NCI-H526 treated with DMSO at 0.1 percent for 48 hours (cell line): ENCODE data around the gene ACSM2B.
"Not testable (repeated sequence)": the region's sequence is repeated elsewhere in the genome, so short reads cannot be mapped to it uniquely, and the experiment has no call there.

ENCODE experiments used
- DNase-seq: peaks from one replicate; lab custom pipeline; 2025; lab: John Stamatoyannopoulos, UW

Gene ACSM2B

DNA sequence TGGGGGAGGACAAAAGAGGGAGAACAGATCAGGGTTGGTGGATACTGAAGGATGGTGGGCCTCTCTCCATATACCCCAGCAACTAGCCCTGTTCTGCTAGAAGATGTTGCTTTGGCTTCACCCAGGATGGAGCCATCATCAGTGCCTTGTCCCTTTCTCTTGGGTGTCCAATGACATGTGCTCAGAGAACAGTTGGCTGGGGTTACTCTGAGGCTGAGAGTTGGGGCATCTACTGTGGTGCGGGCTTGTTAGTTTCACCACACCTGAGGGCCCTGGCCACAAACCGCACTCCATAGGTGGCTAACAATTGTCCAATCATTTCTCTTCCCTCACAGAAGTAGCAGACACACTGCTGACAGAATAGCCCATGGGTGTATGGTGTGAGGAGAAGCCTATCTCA, 18.9 kb upstream of the ACSM2B start:
- DNase-seq, result not testable (repeated sequence)

DNA sequence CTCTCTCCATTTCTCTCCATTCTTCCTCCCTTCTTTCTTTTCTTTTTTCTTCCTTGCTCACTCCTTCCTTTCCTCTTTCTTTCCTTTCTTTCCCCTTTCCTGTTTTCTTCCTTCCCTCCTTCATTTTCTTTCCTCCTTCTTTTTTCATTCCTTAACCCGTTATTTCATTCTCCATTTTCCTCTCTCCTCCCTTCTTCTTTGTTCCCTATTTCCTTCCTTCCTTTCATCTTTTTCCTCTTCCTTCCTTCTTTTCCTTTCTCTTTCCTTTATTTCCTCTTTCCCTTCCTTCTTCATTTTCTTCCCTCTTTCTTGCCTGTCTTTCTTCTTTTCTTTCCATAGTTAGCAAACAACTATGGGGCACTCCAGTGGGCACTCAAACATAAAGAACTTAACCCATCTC, 16.6 kb upstream of the ACSM2B start:
- DNase-seq, result not testable (repeated sequence)

DNA sequence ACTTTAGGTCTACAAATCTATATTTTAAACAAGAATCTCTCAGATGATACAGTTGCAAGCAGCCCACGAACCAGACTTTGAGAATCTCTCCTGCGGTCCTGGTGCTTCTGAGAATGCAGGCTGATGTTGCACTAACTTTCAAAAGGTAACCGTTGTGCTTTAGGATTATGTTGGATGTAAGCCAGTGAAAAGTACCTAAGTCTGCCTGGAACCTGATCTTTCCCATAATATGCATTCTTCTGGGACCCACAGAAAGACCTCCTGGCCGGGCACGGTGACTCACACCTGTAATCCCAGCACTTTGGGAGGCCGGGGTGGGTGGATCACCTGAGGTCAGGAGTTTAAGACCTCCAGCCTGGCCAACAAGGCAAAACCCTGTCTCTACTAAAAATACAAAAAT, 13.3 kb upstream of the ACSM2B start:
- DNase-seq, result not testable (repeated sequence)

DNA sequence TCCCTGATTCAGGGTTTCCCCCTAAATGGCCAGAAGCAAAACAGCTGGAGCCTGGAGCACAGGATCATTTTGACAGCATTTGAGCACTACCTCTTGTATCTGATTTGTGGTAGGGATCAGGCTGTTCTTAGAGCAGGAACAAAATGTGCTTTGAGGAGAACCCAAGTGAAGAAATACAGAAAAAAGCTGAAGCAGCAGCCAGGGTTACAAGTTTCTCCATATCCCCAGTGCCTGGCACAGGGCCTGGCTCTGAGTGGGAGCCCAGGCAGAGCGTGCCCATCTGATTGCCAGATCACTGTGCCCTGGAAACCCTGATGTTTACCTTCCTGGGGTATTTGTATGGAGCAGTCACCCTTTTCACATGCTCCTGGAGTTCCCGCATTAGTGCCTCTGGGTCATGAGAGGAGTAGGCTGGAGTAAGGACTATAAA, 11.5 kb upstream of the ACSM2B start:
- not testable (repeated sequence) for DNase-seq

DNA sequence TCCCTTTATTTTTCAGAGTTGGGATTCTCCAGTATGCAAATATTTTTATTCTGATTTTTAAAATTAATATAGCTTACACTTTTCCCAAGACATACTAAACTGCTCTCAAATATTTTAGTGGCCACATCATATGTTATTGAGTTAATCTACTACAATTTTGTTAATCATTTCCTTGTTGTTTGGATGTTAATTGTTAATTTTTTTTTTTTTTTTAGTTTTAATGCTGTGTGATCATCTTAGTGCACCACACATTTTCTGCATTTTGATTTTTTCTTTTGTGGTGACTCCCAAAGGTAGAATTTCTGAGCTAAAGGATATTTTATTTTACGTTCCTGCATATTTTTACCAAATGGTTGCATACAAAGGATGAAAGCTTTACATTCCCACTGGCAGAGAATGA, 10.5 kb upstream of the ACSM2B start:
- not testable (repeated sequence) for DNase-seq

DNA sequence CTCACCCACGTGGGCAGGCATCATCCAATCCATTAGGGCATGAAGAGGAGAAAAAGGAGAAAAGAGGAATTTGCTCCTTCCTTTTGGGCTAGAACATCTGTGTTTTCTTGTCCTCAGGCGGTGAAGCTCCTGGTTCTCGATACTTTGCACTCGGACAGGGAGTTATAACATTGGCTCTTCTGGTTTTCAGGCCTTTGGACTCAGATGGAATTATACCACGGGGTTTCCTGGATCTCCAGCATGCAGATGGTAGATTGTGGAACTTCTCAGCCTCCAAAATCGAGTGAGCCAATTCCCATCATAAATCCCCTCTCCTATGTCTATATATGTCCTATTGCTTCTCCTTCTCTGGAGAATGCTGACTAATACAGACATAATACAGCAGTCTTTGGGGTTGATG, 9.9 kb upstream of the ACSM2B start:
- not testable (repeated sequence) for DNase-seq

DNA sequence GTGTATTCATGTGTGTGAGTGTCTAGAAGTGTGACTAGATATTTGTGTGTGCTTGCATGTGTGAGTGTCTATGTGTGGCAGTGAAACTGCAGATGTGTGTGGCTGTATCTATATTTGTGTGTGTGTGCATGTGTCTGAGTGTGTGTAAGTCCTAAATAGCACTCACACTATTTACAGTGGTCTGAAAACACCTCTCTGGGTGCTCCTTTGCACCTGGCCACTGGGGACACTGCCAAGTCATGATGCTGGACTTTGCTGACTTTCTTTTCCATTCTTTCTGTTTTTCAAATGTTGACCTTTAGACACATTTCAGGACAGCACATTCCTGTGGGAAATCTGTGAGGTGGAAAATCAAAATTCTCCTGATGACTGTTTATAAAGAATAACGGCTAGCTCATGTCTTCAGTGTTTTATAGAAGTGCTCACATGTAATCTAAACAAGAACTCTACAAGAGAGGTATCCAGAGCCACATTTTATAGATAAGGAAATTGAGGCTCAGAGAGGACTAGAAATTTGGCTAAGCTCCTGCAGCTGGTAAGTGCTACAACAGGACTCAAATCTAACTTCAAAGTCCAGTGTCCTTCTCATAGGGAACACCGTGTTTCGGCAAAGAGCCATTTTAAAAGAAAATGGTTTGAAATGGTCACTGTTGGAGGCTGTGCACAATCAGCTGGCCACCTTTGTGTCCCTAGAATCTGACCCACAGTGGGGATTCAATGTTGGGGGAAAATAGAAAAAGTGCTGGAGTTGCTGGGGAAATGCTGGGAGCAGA, 4.5 kb upstream of the ACSM2B start:
- DNase-seq, result not testable (repeated sequence)

DNA sequence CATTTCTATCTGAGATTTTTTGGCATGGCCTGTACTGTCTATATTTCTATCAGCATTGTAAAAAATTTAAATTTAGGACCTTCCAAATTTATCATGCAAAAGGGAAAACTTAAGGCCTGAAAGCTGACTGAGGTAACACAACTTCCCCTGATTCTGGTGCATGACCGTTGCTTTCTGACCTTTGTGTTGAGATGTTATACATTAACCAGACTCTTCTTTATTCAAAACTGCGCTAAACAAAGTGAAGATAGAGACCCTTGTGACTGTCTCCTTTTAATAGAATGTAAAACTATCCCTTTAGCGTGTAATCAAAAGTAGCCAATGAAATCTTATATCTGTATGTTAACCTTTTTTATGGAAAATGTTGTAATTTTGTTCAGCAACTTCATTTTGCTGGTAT, 1.9 kb upstream of the ACSM2B start:
- not testable (repeated sequence) for DNase-seq

DNA sequence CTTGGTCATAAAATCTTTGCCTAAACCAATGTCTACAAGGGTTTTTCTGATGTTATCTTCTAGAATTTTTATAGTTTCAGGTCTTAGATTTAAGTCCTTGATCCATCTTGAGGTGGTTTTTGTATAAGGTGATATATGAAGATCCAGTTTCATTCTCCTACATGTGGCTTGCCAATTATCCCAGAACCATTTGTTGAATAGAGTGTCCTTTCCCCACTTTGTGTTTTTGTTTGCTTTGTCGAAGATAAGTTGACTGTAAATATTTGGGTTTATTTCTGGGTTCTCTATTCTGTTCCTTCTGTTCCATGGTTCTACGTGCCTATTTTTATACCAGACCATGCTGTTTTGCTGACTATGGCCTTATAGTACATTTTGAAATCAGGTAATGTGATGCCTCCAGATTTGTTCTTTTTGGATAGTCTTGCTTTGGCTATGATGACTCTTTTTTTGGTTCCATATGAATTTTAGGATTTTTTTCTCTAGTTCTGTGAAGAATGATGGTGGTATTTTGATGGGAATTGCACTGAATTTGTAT, 7.0 kb downstream of the ACSM2B start:
- DNase-seq, result not testable (repeated sequence)

DNA sequence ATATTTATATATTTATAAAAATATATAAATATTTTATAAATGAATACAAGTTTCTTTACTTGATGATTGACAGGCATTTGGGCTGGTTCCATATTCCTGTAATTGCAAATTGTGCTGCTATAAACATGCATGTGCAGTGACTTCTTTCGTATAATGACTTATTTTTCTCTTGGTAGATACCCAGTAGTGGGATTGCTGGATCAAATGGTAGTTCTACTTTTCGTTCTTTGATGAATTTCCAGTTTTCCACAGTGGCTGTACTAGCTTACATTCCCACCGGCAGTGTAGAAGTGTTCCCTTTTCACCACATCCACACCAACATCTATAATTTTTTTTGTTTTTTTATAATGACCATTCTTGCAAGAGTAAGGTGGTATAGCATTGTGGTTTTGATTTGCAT, 7.8 kb downstream of the ACSM2B start:
- DNase-seq, result no peak

DNA sequence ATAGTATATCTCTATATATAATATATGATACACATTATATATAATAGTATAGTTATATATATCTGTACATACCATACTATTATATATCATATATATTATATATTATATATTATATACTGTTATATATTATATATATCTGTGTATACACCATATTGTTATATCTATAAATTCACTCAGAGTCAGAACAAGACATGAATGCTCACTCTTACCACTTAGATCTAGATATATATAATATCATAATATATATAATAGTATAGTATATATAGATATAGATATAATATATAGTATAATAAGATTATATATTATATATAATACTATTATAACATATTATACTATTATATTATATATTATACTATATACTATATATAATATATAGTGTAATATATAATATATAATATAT, 9.3 kb downstream of the ACSM2B start:
- no peak for DNase-seq

DNA sequence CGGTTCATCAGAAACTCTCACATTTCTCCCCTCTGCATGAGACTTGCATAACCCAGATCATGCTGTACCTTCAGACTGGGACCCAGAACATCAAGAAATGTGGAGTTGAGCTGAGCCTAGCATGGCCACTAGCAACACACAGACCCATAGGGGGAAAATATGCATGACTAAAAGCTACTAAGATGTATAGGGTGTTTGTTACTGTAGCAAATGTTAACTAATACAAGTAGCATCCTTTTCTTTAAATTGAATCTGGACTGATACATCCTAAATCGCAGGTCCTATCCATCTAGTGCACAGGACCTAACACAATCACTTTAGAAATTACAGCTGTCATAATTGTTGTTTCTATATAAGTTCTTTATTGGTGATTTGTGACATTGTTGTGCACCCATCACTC, 10.8 kb downstream of the ACSM2B start:
- not testable (repeated sequence) for DNase-seq

DNA sequence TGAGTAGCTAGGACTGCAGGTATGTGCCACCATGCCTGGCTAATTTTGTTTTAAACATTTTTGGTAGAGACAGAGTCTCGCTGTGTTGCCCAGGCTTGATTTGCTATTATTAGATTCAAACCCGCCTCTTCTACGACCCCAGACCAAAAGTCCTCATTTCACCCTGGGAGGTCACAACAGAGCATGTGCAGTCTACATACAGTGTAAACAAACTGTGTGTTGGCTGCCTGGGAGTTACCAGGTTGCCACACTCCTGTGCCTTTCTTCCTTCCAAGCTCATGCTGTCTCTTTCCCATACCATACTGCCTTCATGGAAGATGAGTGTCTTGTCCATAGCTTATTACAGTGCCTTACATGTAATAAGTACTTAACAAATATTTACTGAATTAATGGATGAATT, 11.9 kb downstream of the ACSM2B start:
- not testable (repeated sequence) for DNase-seq

DNA sequence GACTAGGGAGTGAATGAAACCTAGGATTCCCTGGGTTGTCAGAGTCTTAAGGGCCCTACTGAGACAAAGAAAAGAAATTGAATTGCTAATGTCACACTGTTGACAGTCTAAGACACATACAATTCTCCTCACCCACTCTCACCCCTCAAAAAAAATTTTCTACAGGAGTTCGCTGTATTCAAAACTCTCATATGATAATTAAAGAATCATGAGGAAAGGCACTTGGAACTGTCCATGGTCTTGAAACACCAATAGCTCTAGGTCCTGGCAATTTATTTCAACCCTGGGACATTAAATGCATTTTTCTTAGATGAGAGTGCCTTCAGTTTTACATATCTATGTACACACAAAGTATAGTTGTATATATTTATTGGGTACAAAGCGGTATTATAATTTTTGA, 20.5 kb downstream of the ACSM2B start:
- DNase-seq, result not testable (repeated sequence)

DNA sequence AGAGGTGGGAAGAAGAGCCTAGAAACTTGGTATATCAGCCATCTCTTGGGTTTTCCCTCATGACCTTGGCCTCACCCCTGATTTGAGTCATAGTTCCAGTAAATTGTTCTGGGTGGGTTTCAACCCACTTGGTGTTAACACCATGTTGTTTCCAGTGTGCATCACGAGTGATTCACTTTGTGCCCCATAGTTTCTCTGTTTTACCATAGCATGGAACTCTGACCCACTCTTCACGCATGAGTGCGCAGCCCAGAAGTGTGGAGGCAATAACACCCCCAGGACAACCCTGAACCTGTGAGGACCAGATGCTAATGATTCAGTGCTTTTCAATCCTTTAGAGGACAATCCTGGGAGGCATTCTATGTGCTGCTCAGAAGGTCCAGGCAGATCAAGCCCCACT, 21.5 kb downstream of the ACSM2B start:
- not testable (repeated sequence) for DNase-seq

DNA sequence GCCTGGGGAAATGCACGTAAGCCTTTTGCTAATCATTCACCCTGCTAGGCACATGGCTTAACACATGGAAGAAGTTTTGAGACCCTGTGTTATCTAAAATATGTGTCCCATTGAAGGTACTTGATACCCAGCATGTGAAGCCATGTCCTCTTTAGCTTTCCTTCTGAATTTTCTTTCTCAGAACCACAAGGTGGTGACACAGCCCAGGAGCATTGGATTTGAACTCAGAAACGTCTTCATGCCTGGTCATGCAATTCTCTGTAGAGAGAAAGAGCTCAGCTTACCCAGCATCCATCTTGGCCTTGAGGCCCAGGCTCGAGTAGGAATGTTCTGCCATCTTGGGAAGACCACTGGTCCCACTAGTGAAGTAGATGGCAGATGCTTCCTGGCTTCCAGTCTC, 22.7 kb downstream of the ACSM2B start:
- not testable (repeated sequence) for DNase-seq

DNA sequence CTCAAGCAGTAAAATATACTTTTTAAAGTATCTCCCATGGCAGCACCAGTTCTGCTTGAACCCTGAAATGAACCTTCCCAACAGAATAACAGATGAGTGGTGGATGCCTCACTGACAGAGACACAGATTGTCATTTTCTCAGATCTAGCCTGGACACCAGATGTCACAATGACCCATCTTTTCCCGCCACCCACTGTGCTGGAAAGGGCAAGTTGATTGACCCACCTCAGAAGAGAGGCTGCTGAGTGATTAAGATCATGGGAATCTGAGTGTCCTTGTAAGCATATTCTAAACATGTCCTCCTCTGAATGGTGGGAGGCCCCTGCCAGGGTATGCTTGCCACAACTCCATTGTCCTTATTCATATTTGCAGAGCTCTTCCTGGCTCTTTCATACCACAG, 29.2 kb downstream of the ACSM2B start:
- DNase-seq, result not testable (repeated sequence)

DNA sequence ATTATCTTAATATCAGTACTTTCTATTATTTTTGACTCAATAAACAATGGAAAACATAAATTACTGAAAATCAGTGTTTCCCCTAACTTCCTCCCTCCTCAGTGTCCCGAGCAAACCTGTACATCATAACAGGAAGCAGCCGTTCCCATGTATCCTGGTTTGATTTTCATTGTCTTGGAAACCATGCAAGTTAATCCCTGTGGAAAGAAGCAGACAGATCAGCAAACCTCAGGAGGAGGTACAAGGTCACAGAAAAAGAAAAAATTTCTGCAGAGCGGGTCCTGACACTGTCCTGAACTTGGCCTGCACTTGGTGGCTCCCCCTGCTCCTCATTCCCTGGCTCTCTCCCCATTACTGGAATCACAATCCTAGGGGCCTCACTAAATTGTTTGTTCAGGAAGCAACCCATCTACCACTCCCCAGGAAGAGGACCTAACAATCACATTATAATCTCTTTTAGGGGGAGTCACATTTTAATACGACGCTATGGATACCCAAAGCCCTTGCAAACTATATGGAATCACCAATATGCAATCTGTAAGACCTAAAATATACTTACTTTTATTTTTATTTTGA, 29.8 kb downstream of the ACSM2B start:
- DNase-seq, result not testable (repeated sequence)

DNA sequence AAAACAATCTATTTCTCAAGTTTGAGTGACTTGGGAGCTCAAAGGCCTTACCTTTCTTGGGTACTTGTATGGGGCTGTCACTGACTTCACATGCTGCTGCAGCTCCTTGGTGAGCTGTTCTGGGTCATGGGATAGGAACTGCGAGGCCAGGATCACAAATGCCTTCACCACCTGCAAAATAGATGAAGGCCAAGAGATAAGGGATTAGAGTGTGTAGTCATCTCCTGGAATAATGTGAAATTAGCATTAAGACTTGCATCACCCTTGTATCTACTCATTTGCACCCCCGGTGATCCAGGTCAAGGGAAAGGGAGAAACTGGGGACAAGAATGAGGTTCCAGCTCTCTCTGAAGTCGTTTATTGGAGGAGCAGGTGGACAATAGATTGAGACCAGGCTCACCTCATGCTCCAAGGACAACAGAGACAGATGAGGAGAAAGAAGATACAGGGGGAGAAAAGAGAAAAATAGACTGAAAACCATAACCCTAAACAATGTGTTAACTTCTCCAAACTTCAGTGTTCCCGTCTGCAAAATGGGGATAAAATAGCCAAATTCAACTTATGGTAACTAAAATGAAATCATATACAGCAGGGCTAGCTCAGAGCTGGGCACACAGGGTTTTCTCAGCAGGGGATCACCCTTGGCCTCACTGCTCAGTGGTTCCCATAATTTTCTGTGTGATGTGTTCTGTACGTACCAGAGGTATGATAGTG, 35.4 kb downstream of the ACSM2B start:
- DNase-seq, result not testable (repeated sequence)

DNA sequence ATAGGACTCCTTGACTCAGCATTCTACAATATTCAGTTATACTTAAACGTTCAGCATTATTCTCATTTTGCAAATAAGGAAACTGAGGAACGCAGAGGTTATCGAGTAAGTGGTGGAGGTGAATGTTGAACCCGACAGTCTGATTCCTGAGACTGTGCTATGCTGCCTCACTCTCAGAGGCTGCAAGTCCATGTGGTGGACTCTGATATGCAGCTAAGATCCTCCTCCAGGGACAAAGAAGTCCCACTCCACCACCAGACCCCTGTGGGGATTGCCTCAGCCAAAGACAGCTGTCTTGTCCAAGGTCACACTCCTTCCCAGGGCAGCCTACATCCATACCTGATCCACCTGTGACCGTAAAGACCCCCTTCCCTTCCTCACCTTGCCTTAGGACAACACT, 37.5 kb downstream of the ACSM2B start:
- no peak for DNase-seq

DNA sequence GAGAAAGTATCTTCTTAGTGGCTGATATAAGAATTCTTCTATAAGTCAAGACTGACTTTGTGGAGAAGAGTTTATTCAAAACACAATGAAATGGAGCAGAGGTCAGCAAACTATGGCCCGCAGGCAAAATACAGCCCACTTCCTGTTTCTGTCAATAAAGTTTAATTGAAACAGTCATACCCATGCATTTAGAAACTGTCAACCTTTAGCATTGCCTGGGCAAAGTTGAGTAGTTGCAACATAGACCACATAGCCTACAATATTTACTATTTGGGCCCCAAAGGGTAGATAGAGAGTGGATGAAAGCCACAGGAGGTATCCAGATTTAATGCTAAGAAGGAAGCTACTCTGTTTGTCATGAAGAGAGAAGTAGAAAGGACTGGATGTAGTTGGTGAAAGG, 38.0 kb downstream of the ACSM2B start:
- DNase-seq, result no peak

DNA sequence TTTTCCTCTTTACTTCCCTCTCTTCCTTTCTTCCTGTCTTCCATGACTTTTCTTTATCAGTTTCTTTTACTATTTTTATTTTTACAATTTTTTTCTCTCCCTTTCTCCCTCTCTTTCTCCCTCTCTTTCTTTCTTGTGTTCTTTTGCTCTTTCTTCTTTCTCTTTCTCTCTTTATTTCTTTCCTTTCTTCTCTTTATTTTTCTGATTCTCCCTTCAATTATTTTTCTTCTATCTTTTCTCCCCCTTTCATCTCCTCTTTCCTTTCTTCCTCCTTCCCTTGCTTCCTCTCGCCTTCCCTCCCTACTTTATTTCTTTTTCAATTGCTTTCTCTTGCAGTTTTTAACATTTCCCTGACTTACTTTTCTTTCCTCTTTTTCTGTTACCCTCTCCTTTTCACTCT, 39.5 kb downstream of the ACSM2B start:
- DNase-seq, result not testable (repeated sequence)

DNA sequence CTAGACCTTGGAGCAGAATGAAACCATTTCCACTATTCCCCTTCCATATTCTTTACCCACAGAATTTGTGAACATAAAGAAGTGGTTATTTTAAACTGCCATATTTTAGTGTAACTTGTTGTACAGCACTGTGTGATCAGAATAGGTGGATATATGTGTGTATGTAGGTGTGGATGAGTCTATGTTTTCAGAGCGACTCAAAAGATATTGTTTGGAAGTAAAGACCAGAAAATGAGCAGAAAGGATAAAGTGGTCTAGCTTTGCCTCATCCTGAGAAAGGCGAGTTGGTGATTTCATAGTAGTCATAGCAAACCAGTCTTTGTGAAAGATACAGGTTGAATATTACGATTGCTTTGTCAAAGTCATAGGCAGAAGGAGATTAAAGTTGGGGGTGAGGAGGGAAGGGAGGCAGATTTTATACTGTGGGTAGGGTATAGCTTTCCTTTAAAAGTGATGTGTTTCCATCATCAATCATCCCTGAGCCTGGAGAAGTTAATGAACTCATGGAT, 43.8 kb downstream of the ACSM2B start:
- DNase-seq, result not testable (repeated sequence)
